ENCODE data around the gene SPATA6L.

Gene SPATA6L

DNA sequence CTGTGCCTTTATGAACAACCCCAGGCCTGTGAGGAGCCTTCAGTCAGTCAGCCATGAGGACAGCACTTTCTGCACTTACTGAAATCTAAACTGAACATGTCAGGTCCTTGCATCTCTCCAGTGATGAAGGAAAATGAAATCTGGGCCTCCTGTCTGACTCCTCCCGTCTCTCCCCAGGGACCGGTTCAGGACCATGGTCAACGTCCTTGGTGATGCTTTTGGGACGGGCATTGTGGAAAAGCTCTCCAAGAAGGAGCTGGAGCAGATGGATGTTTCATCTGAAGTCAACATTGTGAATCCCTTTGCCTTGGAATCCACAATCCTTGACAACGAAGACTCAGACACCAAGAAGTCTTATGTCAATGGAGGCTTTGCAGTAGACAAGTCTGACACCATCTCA, 81.1 kb downstream of the SPATA6L start:
- DNase-seq (ENCODE audit: low read depth in 2 of 2) = no peak

DNA sequence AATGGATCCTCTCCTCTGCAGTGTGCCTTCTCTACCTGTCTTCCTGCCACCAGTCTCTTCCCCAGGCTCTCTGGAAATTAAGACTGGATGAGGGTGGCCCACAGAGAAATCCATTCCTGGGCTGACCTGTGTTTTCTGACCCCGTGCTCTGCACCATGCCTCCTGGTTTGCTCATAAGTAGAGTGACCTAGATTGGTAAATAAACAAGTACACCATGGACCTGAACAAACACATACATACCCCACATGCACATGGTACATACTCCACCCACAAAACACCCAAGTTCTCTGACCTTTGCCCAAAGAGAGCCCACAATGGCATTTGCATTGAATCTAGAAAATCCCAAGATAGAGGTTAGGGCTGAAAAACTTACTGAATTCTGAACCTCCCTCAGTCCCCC, 81.6 kb downstream of the SPATA6L start:
- no peak for DNase-seq (ENCODE audit: low read depth in 2 of 2)

DNA sequence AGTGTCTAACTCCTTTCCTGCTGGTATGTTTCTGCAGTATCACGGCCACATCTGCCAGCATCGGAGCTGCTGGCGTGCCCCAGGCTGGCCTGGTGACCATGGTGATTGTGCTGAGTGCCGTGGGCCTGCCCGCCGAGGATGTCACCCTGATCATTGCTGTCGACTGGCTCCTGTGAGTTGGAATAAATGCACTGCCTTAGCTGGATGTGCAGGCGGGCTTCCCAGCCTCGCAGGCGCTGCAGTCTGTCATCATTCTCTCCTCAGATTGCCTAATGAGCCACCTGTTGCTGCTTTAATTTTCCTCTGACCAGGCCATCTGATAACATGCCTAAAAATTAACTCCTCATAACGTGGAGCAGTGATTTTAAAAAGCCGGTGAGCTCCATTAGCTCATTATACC, 83.3 kb downstream of the SPATA6L start:
- DNase-seq (ENCODE audit: low read depth in 2 of 2) = no peak

DNA sequence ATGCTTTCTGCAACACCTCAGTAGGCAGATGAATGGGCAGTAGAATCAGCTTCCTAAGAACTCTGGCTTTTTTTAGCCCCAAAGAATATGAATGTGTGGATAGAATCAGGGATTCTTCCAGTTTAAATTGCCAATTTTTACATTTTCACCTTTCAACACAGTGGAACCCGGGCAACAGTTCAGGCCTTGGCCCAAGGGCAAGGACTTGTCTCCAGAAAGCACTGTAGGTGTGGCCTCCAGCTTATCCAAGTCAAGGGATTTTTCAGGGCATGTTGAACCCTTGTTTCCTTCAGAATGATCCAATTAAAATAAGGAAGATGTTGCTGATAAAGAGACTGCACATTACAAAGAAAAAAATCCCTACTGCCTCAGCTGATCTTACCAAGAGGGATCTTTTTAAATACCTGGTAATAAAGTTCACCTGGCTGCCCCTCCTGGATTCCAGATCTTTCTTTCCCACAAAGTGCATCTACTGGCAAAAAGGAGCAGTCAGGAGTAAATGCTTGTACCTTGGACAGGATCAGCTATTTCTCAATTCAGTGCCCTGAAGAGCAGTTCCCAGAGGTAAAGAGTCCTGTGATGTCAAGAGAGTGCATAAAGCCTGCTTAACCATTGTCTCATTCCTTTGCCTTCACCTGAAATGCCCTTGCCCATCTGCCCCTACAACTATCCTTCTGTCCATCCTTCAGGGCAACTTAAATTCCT, 84.3 kb downstream of the SPATA6L start:
- no peak for DNase-seq (ENCODE audit: low read depth in 2 of 2)

DNA sequence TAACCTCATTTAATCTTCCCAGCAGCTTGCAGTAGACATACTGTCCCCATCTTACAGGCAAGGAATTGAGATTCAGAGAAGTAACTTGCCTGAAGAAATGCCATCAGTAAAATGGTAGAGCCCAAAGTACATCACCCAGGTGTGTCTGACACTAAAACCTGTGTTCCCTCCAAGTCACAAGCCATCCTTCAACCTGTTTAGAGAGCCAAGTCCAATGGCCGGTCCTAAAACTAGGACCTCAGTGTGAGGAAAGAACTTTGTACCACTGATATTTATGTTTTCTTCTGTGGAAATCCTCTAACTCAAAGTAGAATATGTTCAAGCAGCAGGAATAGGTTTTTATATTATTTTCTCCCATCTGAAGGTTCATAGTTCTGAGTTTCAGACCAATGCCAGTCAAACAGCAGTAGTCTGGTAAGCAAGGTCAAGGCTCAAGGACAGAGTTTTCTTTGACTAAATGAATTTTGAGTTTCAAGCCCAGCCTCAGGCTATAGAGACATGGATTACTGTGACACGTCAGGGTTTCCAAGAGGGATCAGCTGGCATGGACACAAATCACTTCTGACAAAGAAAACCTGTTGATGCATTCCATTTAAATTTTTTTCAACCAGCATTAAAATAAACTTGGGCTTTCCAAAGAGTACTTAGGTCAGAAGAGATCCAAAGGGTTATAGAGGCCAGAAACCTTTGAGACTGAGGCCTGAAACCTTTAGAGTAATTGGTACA, 85.1 kb downstream of the SPATA6L start:
- no peak for DNase-seq (ENCODE audit: low read depth in 2 of 2)

DNA sequence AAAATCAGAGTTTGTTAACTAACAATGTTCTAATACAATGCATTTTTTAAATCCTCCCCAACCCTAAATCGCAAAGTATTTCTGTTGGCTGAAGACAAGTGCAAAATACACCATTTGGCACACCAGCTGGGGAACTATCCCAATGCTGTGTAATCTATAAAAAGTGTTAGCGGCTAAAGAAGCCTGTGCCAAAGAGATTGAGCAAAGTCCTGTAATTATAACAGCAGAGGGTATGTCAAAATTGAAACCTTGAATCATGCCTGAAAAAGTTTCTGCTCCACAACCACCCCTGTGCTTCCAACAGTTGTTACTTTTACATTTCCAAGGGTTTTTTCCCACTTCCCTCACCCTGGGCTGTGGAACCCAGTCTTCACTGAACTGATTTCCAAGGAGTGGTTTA, 87.3 kb downstream of the SPATA6L start:
- DNase-seq (ENCODE audit: low read depth in 2 of 2) = no peak

DNA sequence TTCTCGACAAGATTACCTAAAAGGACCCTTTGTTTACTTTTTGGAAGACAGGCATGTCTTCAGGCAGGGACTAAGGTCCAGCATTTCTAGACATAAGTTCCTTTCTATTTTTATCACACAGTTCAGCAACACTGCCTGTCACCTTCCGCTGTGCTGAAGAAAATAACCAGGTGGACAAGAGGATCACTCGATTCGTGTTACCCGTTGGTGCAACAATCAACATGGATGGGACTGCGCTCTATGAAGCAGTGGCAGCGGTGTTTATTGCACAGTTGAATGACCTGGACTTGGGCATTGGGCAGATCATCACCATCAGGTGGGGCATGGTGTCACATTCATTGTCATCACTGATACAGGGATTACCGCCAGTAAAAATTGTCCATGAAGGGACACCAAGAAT, 89.8 kb downstream of the SPATA6L start:
- no peak for DNase-seq (ENCODE audit: low read depth in 2 of 2)

DNA sequence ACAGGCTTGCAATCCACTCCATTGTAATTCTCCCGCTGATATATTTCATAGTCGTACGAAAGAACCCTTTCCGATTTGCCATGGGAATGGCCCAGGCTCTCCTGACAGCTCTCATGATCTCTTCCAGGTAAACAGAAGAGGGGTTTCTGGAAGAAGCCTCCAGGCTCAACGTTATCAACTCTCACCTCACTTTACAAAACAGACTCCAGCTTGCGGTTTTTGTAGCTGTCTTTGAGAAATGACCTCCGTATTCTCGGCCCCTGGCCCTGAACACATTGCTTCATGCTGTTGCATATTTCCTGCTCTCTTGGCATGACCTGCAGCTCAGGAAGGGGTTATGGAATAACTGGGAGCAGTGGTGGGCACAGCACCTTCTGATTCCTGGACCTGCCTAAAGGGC, 90.3 kb downstream of the SPATA6L start:
- DNase-seq (ENCODE audit: low read depth in 2 of 2) = no peak

DNA sequence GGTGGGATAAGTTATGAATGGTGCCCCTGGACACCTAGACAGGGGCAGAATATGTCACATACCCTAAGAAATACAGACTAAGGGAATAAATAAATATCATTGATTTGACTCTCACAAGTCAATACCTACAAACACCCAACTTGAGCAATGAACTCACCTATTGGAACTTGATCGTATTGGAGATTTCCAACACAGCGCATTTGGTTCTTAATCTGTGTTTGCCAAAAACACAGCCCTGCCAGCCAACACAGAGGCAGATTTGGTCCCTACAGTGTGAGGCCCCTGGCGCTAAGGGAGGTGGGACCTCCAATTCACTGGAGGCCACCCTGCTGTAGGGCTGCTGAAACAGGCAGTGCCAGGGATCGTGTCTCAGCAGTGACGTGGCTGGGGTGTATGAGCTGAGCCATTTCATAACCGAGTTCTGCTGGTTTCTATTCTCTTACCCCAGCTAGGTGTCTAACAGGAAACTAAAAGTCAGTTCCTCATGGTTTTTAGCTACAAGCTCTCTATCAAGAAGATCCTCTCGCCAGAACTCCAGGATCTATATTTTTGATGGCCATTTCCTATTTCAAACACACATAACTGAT, 91.5 kb downstream of the SPATA6L start:
- DNase-seq (ENCODE audit: low read depth in 2 of 2) = no peak

DNA sequence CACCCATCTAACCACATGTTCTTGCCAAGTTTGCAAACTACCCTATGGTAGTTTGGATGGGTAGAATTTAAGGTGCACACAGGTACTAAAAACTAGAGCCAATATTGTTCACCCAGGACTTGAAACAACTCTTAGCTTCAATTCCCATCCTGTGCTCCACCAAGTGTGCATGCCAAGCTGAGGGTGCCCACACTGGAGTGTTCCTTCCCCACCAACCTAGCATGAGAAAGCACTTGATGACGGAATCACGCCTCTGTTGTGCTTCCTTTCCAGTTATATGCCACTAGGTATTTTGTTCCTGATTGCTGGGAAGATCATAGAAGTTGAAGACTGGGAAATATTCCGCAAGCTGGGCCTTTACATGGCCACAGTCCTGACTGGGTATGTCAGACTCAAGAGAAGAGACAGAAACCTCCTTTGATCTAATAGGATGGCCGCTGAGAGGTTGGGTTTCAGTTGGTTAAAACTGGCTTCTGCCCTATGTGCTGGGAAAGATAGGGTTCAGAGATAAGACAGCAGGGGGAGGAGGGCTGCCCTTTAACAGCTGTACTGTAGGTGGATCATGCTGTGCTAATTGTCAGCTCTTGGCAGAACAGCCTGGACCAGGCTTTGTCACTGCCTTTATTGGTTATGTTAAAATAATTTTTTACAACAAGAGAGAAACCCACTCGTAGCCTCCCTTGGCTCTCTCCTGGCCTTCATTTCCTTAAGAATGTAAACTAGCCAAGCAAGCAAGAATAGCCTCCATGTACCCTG, 92.5 kb downstream of the SPATA6L start:
- no peak for DNase-seq (ENCODE audit: low read depth in 2 of 2)

DNA sequence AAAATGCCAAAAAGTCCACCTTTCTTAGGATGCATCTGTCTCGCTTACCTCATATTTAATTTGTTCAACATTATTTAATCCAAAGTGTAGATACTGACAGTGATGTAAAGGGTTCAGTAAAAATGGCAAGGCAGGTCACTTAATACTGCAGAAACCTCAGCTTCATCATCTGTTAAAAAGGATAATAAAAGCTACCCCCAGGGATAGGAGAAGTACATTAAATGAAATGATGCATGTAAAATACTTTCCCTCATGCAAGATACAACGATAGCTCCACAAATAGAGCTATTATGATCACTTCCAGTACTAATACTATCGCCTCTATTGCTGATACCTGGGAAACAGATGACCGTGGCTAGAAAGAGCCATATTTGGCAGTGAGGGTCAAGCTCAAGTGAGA, 93.1 kb downstream of the SPATA6L start:
- DNase-seq (ENCODE audit: low read depth in 2 of 2) = no peak

DNA sequence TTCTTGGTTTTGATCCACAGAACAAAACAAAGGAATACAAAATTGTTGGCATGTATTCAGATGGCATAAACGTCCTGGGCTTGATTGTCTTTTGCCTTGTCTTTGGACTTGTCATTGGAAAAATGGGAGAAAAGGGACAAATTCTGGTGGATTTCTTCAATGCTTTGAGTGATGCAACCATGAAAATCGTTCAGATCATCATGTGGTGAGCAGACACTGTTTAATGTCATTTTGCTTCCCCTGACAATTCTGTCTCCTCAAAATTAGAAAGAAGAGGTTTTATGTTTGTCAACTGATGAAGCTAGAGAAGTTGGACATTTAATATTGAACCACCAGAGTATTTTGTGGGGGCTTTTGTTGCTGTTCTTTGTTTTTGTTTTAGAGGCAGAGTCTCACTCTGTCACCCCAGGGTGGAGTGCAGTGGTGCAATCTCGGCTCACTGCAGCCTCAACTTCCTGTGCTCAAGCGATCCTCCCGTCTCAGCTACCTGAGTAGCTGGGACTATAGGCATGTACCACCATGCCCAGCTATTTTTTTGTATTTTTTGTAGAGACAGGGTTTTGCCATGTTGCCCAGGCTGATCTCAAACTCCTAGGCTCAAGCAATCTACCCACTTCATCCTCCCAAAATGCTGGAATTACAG, 94.0 kb downstream of the SPATA6L start:
- DNase-seq (ENCODE audit: low read depth in 2 of 2) = no peak

DNA sequence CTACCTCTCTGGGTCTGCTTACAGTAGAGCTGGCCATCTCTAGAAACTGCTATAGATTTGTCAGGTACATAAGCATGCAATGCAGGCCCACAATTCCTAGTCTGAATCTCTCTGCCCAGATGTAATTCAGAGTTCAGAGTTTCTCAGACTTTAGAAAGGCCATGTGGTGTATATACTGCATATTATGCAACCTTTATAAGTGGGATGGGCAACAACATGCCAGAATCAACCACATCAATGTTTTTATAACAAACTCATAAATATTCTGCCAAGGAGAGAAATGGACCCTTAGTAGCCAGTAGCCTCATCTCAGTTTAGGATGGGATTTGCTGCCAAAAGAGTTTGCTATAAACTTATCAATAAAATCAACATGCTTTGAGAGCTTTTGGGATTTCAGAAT, 97.2 kb downstream of the SPATA6L start:
- no peak for DNase-seq (ENCODE audit: low read depth in 2 of 2)

DNA sequence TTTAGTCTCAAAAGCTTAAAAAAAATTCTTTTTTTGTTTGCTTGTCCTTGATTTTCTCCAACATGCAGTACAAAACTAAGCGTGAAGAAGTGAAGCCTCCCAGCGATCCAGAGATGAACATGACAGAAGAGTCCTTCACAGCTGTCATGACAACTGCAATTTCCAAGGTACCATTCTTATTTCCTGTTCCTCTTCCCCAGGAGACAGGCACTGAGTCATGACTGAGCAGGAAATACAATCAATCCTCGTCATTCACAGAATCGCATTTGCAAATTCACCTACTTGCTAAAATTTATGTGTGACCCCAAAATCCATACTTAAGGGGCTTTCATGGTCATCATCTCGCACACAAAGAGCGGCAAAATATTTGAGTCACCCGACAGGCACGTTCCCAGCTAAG, 98.7 kb downstream of the SPATA6L start:
- DNase-seq (ENCODE audit: low read depth in 2 of 2) = no peak

DNA sequence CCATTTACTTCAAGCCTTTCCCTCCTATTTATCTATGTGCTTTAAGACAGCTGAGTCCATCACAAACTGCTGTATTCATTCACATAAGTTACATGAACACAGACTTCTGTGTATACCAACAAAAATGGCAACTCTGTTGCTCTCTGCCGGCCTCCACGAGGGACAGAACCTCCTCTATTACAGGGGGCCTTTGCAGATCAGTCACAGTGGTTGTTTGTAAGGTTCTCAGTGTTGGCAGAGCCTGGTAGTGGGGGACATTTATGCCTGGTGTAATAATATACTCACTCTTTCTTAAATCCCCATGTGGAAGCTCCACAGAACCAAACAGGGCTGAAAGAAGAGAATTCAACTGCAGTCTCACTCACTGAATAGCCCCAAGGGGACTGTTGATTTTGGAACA, 99.5 kb downstream of the SPATA6L start:
- no peak for DNase-seq (ENCODE audit: low read depth in 2 of 2)

DNA sequence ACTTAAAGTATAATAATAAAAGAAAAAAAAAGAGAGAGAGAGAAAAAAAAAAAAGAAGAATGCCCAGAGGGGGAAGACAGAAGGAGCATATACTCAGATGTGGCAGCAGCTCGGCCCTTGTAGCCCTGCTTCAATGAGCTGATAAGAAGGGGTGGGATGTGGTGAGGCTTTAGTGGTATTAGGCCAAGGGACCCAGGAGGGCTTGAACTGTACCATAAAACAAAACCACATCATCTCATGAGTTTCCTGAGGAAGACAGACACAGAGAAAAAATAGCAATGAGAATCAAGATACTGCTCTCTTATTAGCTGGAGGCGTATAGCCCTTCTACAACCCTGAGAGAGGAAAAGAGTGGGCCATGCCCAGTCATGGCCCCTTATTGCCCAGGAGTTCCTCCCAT, 103.2 kb downstream of the SPATA6L start:
- DNase-seq (ENCODE audit: low read depth in 2 of 2) = no peak

DNA sequence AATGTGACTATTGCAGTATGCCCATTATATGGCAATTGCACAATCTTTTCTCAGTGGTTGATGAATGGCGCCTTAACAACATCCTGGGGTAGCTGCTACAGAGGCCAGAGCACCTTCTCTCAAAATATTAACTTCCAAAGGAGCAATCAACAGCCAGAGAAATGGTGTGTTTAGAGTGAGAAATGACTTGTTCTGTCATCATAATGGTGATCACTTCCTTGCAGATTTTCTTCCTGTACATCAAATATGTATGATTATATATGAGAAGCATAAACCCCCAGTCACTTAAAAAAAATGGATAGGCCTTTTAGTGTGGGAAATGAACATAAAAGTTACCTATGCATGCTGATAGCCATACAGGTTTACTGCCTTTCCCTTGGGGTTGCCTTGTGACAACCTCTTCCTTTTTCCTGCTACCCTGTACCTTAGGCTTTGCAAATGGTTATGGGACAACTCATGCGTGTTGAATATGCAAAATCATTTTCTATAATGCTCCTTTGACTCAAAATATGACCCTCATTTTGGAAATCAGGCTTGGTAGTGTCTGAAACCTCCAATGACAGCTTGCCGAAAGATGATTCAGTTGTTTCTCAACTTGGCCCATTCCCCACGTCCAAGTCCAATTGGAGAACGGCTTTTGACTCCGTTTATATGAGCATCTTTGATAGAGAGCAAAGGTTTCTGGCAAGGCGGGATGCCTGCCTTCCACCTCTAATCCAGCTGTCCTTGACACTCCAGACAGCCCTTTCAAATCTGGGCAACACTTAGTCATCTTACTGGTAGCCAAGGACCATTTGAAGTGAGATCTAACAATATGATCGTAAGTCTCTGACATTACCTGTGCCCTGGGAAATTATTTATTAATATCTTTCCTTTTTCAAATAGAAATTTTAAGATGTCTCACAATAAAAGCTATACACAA, 106.8 kb downstream of the SPATA6L start:
- no peak for DNase-seq (ENCODE audit: low read depth in 2 of 2)

DNA sequence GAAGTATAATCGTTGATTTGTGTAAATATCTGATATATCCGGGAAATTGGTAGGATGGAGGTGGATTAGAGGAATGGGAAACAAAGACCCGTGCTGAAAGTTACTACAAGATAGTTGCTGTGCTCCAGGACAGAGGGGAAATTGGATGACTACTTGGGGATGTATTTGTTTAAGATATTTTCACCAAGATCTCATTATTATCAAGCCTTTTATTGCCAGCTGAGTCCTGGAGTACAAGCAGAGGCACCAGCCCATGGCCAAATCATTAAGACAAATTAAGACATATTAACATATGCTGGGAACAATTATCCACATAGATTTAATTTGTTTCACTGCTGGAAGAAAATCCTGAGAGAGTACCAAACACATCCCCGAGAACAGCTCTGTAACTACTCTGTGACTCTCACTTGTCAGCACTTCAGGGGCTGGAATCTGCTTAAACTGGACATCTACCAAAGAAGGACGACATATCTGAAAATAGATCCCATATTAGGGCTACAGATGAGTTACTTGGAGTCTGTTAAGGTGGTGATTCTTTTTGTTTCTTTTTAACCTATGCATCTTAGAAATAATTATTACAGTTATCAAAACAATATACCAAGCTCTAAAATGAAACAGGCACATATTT, 107.8 kb downstream of the SPATA6L start:
- DNase-seq (ENCODE audit: low read depth in 2 of 2) = no peak

DNA sequence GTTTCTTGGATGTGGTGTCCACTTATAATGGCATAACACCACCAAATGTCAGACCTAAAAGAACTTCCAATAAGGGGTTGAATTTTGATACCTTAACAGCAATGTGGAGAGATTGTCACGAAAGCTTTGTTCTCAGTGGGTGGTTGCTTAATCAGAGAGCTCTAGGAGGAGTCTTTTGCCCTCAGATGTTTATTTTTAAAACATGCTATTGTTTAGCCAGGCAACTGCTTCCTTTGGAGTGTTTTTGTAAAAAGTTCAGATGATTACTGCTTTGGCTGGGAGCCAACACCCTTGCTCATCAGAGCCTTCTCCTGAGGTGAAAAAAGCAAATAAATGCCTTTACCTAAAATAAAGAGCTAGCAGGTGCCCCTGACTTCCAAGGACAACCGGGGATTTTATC, 111.0 kb downstream of the SPATA6L start:
- no peak for DNase-seq (ENCODE audit: low read depth in 2 of 2)

DNA sequence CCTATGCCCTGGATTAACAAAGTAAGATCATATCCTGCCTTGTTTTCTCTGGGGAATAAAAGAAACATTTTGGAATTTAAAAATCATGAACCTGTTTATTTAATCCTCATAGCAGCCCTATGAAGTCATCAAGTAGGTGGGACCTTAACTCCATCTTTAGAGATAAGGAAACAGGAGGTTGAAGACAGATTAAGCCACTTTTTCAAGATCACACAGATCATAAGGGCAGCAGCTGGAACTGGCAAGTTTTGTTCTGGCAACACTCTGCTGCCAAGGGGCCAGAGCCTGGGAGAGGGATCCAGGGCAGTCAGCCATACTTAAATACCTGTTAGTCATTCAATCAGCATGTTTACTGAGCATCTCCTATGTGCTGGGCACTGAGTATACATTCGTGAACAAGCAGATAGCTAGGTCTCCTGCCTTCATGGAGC, 112.3 kb downstream of the SPATA6L start:
- no peak for DNase-seq (ENCODE audit: low read depth in 2 of 2)
